ENCODE measurements around the gene PLS1. TPM values are rescaled to one million over a fixed set of nuclear protein-coding genes. Genes with fewer than 3 reads are reported as not detected.

Gene PLS1
- total and polyA plus RNA-seq, 4 experiments from 2014 or later = 2.7 to 6.2 (median 4.0) TPM

DNA sequence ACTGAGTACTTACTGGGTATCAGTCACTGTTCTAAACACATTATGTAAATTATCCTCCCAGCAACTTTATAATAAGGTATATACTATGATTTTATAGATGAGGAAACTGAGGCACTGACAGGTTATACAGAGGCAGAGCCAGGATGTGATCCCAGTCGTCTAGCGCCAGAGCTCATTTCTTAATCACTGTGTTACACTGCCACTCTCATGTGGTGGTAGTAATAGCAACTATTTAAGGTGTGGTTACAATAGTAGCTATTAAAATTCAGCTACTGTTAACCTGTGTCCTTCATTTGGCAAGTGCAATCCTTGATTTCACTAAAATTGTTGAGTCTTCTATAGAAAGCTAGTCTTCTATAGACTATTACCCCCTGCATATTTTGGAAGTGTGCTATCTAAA, 84.5 kb downstream of the PLS1 start:
- Mint-ChIP-seq H3K9me3 (no peaks in the 10 kb centered on the region), H3K36me3 (peaks cover 0 to 6% of the 10 kb centered on the region in 2 donors), H3K27me3 (no peaks in the 10 kb centered on the region), H3K27ac (no peak overlapping the region), H3K4me1 (no peaks in the 10 kb centered on the region), H3K4me3 (no peak overlapping the region)
- H3K4me3 ChIP-seq (ENCODE audit: low read length in 2 of 2) = no peak overlapping the region
- ChIA-PET CTCF (ENCODE audit: partially characterized antibody) (no interaction called here), POLR2A (ENCODE audit: partially characterized antibody) (no interaction called here)
- H3K27me3 ChIP-seq (ENCODE audit: insufficient read depth, low read length) = no peaks in the 10 kb centered on the region
- intact Hi-C loops (cut with micrococcal nuclease) = no loop called here
- H3K27ac ChIP-seq (ENCODE audit: low read depth, low read length) = no peak overlapping the region
- no peaks in the 10 kb centered on the region for H3K4me1 ChIP-seq (ENCODE audit: insufficient read depth, low read length)
- no peaks in the 10 kb centered on the region for H3K36me3 ChIP-seq (ENCODE audit: insufficient read depth, low read length)
- H3K9me3 ChIP-seq (ENCODE audit: control insufficient read depth in 1 of 2, low read length in 2 of 2) = no peaks in the 10 kb centered on the region
- DNase-seq = no peak

GRCh38 chr3:142690613-142691012, 94.4 kb downstream of the PLS1 start:
- no peak for DNase-seq
- ChIA-PET CTCF (ENCODE audit: partially characterized antibody) (no interaction called here), POLR2A (ENCODE audit: partially characterized antibody) (no interaction called here)
- intact Hi-C loops (cut with micrococcal nuclease) = no loop called here
- H3K36me3 ChIP-seq (ENCODE audit: insufficient read depth, low read length) = no peaks in the 10 kb centered on the region
- no peaks in the 10 kb centered on the region for H3K4me1 ChIP-seq (ENCODE audit: insufficient read depth, low read length)
- Mint-ChIP-seq H3K36me3 (peaks cover 0 to 10% of the 10 kb centered on the region in 2 donors), H3K4me3 (no peak overlapping the region), H3K9me3 (no peaks in the 10 kb centered on the region), H3K27ac (no peak overlapping the region), H3K4me1 (no peaks in the 10 kb centered on the region), H3K27me3 (no peaks in the 10 kb centered on the region)
- no peaks in the 10 kb centered on the region for H3K9me3 ChIP-seq (ENCODE audit: control insufficient read depth in 1 of 2, low read length in 2 of 2)
- H3K27me3 ChIP-seq (ENCODE audit: insufficient read depth, low read length) = no peaks in the 10 kb centered on the region
- H3K4me3 ChIP-seq (ENCODE audit: low read length in 2 of 2) = no peak overlapping the region
- H3K27ac ChIP-seq (ENCODE audit: low read depth, low read length) = no peak overlapping the region

- Mint-ChIP-seq H3K27ac (no peak overlapping the region), H3K4me3 (no peak overlapping the region), H3K27me3 (no peaks in the 10 kb centered on the region), H3K4me1 (no peaks in the 10 kb centered on the region), H3K36me3 (peaks cover 0 to 9% of the 10 kb centered on the region in 2 donors), H3K9me3 (no peaks in the 10 kb centered on the region)
- no peak for DNase-seq
- Histone ChIP-seq H3K4me3 (ENCODE audit: low read length in 2 of 2) (no peak overlapping the region), H3K36me3 (ENCODE audit: insufficient read depth, low read length) (no peaks in the 10 kb centered on the region), H3K27me3 (ENCODE audit: insufficient read depth, low read length) (no peaks in the 10 kb centered on the region), H3K27ac (ENCODE audit: low read depth, low read length) (no peak overlapping the region), H3K4me1 (ENCODE audit: insufficient read depth, low read length) (no peaks in the 10 kb centered on the region), H3K9me3 (ENCODE audit: control insufficient read depth in 1 of 2, low read length in 2 of 2) (no peaks in the 10 kb centered on the region)
- intact Hi-C loops (cut with micrococcal nuclease) = no loop called here
- POLR2A ChIA-PET (ENCODE audit: partially characterized antibody) = no interaction called here
- CTCF ChIA-PET (ENCODE audit: partially characterized antibody) = no interaction called here
Measured at GRCh38 chr3:142691527-142691926, 95.3 kb downstream of the PLS1 start.

GRCh38 chr3:142693136-142693853, 97.1 kb downstream of the PLS1 start:
- Mint-ChIP-seq H3K4me1 (no peaks in the 10 kb centered on the region), H3K36me3 (peaks cover 0 to 8% of the 10 kb centered on the region in 2 donors), H3K27me3 (peaks cover 0 to 1% of the 10 kb centered on the region in 2 donors), H3K27ac (no peak overlapping the region), H3K4me3 (no peak overlapping the region), H3K9me3 (no peaks in the 10 kb centered on the region)
- Histone ChIP-seq H3K4me1 (ENCODE audit: insufficient read depth, low read length) (no peaks in the 10 kb centered on the region), H3K4me3 (ENCODE audit: low read length in 2 of 2) (no peak overlapping the region), H3K9me3 (ENCODE audit: control insufficient read depth in 1 of 2, low read length in 2 of 2) (no peaks in the 10 kb centered on the region), H3K27me3 (ENCODE audit: insufficient read depth, low read length) (no peaks in the 10 kb centered on the region), H3K36me3 (ENCODE audit: insufficient read depth, low read length) (no peaks in the 10 kb centered on the region), H3K27ac (ENCODE audit: low read depth, low read length) (no peak overlapping the region)
- ChIA-PET CTCF (ENCODE audit: partially characterized antibody) (no interaction called here), POLR2A (ENCODE audit: partially characterized antibody) (no interaction called here)
- no peak for DNase-seq
- intact Hi-C loops (cut with micrococcal nuclease) = no loop called here

- Histone ChIP-seq H3K27me3 (ENCODE audit: insufficient read depth, low read length) (no peaks in the 10 kb centered on the region), H3K4me1 (ENCODE audit: insufficient read depth, low read length) (no peaks in the 10 kb centered on the region), H3K4me3 (ENCODE audit: low read length in 2 of 2) (no peak overlapping the region), H3K9me3 (ENCODE audit: control insufficient read depth in 1 of 2, low read length in 2 of 2) (no peaks in the 10 kb centered on the region), H3K27ac (ENCODE audit: low read depth, low read length) (no peak overlapping the region), H3K36me3 (ENCODE audit: insufficient read depth, low read length) (no peaks in the 10 kb centered on the region)
- ChIA-PET POLR2A (ENCODE audit: partially characterized antibody) (no interaction called here), CTCF (ENCODE audit: partially characterized antibody) (no interaction called here)
- Mint-ChIP-seq H3K27me3 (peaks cover 0 to 3% of the 10 kb centered on the region in 2 donors), H3K27ac (no peak overlapping the region), H3K4me3 (no peak overlapping the region), H3K4me1 (no peaks in the 10 kb centered on the region), H3K9me3 (no peaks in the 10 kb centered on the region), H3K36me3 (peaks cover 0 to 4% of the 10 kb centered on the region in 2 donors)
- intact Hi-C loops (cut with micrococcal nuclease) = no loop called here
- DNase-seq = no peak
Measured at GRCh38 chr3:142694225-142694624, 98.0 kb downstream of the PLS1 start.

GRCh38 chr3:142705198-142705597, 109.0 kb downstream of the PLS1 start:
- Mint-ChIP-seq H3K27ac (no peak overlapping the region), H3K4me3 (no peak overlapping the region), H3K9me3 (no peaks in the 10 kb centered on the region), H3K27me3 (peaks cover 0 to 3% of the 10 kb centered on the region in 2 donors), H3K36me3 (peaks cover 0 to 3% of the 10 kb centered on the region in 2 donors), H3K4me1 (peaks cover 0 to 3% (median under 1%) of the 10 kb centered on the region in 4 donors)
- Histone ChIP-seq H3K4me1 (ENCODE audit: insufficient read depth, low read length) (no peaks in the 10 kb centered on the region), H3K36me3 (ENCODE audit: insufficient read depth, low read length) (no peaks in the 10 kb centered on the region), H3K27me3 (ENCODE audit: insufficient read depth, low read length) (no peaks in the 10 kb centered on the region), H3K9me3 (ENCODE audit: control insufficient read depth in 1 of 2, low read length in 2 of 2) (no peaks in the 10 kb centered on the region), H3K27ac (ENCODE audit: low read depth, low read length) (no peak overlapping the region), H3K4me3 (ENCODE audit: low read length in 2 of 2) (no peak overlapping the region)
- intact Hi-C loops (cut with micrococcal nuclease) = no loop called here
- CTCF ChIA-PET (ENCODE audit: partially characterized antibody) = no interaction called here
- no peak for DNase-seq
- POLR2A ChIA-PET (ENCODE audit: partially characterized antibody) = no interaction called here

- no peaks in the 10 kb centered on the region for H3K9me3 Mint-ChIP-seq
- peaks cover 0 to 3% of the 10 kb centered on the region in 2 donors for H3K27me3 Mint-ChIP-seq
- POLR2A ChIA-PET (ENCODE audit: partially characterized antibody) = no interaction called here
- no peak overlapping the region for H3K4me3 Mint-ChIP-seq
- Histone ChIP-seq H3K9me3 (ENCODE audit: control insufficient read depth in 1 of 2, low read length in 2 of 2) (no peaks in the 10 kb centered on the region), H3K27ac (ENCODE audit: low read depth, low read length) (no peak overlapping the region), H3K4me1 (ENCODE audit: insufficient read depth, low read length) (no peaks in the 10 kb centered on the region), H3K36me3 (ENCODE audit: insufficient read depth, low read length) (no peaks in the 10 kb centered on the region), H3K27me3 (ENCODE audit: insufficient read depth, low read length) (no peaks in the 10 kb centered on the region), H3K4me3 (ENCODE audit: low read length in 2 of 2) (no peak overlapping the region)
- CTCF ChIA-PET (ENCODE audit: partially characterized antibody) = no interaction called here
- H3K36me3 Mint-ChIP-seq = no peaks in the 10 kb centered on the region
- intact Hi-C loops (cut with micrococcal nuclease) = no loop called here
- no peak for DNase-seq
- H3K4me1 Mint-ChIP-seq = peaks cover 0 to 3% (median under 1%) of the 10 kb centered on the region in 4 donors
- H3K27ac Mint-ChIP-seq = no peak overlapping the region
Measured at GRCh38 chr3:142706321-142707127, 110.3 kb downstream of the PLS1 start.
